Lung (tissue), 12 donors: ENCODE results near the gene PRICKLE1. TPM values are rescaled to one million over a fixed set of nuclear protein-coding genes. Genes with fewer than 3 reads are reported as not detected.

Experiments used
- ATAC-seq: fragments of 200-7000 bp; cut with Tn5 transposase; one replicate; pipeline ENCODE4 v1.9.1; 2020; ENCODE audit warnings: moderate number of reproducible peaks; ENCODE audit not compliant: insufficient read depth, low FRiP score
- DNase-seq, 3 donors: peaks; one replicate each; pipeline ENCODE4 v3.0.0-alpha.2; 2013 to 2017
- H3K27ac ChIP-seq, 2 donors: one replicate each; pipeline ENCODE4 v1.5.1; 2013; ENCODE audit warnings: mild to moderate bottlenecking in 2 of 2, moderate library complexity in 2 of 2, control low read depth in 1 of 2, inconsistent platforms in 1 of 2, low read depth in 1 of 2, low read length in 1 of 2
- H3K27me3 ChIP-seq, 3 donors: one replicate each; pipeline ENCODE4 v1.5.1; 2013; ENCODE audit warnings: low read length in 2 of 3; ENCODE audit not compliant: control insufficient read depth in 3 of 3, insufficient read depth in 3 of 3
- H3K36me3 ChIP-seq, 4 donors: one replicate each; pipeline ENCODE4 v1.5.1; 2013; ENCODE audit warnings: low read length in 4 of 4, mild to moderate bottlenecking in 1 of 4, moderate library complexity in 1 of 4; ENCODE audit not compliant: control insufficient read depth in 4 of 4, insufficient read depth in 4 of 4
- H3K4me1 ChIP-seq, 5 donors: one replicate each; pipeline ENCODE4 v1.5.1; 2013; ENCODE audit warnings: low read length in 5 of 5, mild to moderate bottlenecking in 2 of 5, moderate library complexity in 1 of 5; ENCODE audit not compliant: control insufficient read depth in 5 of 5, insufficient read depth in 5 of 5
- H3K4me3 ChIP-seq: one replicate; pipeline ENCODE4 v1.5.1; 2013; ENCODE audit warnings: mild to moderate bottlenecking, control low read depth, moderate library complexity
- H3K9ac ChIP-seq, 2 donors: one replicate each; pipeline ENCODE4 v1.5.1; 2013; ENCODE audit warnings: low read length in 2 of 2, control low read depth in 1 of 2; ENCODE audit not compliant: insufficient read depth in 1 of 2
- H3K9me3 ChIP-seq, 4 donors: one replicate each; pipeline ENCODE4 v1.5.1; 2013; ENCODE audit warnings: low read length in 3 of 4, mild to moderate bottlenecking in 1 of 4, moderate library complexity in 1 of 4; ENCODE audit not compliant: control insufficient read depth in 4 of 4, insufficient read depth in 3 of 4
- whole genome bisulfite sequencing, 2 donors: extraction: QIAGEN DNeasy Blood & Tissue Kit; methylation state at CpG; one replicate each; pipeline ENCODE4 v1.1.7; 2013; 5-methylcytosine and 5-hydroxymethylcytosine counted together
- polyA plus RNA-seq, 2 donors: library from polyadenylated mRNA; stranded (reverse); fragments of 200-250 nt; gene quantifications; one replicate each; pipeline ENCODE4 v1.2.1, GENCODE V29; 2013
- total RNA-seq, 2 donors: library from RNA; depleted of rRNA in 1 of 2; stranded (reverse); fragments of >200 nt in 1 of 2; gene quantifications; one replicate each; pipeline ENCODE4 v1.2.1, GENCODE V29; 2014 to 2021
- TF ChIP-seq, protein P1 (sequence below): IDR thresholded peaks from 2 replicates; pipeline ENCODE4 v1.5.1; 2012; ENCODE audit warnings: mild to moderate bottlenecking; ENCODE audit errors: control extremely low read depth, extremely low read depth
- donor health status: control.
- donor health status: control.
- donor health status: Bipolar disorder and iron deficiency.
- donor health status: healthy.
- donor health status: DM: yes; HTN: yes; CAD: no.

The PRICKLE1 gene
- total and polyA plus RNA-seq, 4 donors: 2.1 to 60.1 (median 7.8) TPM

DNA sequence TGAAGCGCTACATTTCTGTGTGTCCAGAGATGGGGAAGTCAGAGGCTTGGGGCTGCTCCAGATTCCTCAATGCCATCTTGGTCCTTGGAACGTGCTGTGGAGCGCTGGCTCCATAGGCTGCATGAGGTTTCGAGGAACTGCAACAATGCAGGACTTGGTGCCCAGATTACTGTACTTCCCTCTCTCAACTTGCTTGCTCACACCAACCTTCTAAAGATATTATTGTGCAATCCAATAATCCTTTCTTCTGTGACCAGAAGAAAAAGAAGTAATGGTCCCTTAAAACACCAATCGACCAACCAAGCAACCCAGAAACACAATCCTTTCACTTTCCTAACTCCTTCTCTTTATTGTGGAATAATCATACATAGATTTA lies 3.7 kb downstream of the PRICKLE1 start:
- H3K27me3 ChIP-seq: no peaks in the 10 kb centered on the region
- H3K36me3 ChIP-seq: no peaks in the 10 kb centered on the region
- H3K4me3 ChIP-seq: no peak overlapping the region
- H3K27ac ChIP-seq: no peak overlapping the region
- H3K4me1 ChIP-seq: peaks cover 4 to 77% (median 27%) of the 10 kb centered on the region in 5 donors
- ATAC-seq: no peak
- H3K9ac ChIP-seq: no peak overlapping the region
- WGBS, 2 donors: 67 to 70% methylated on average over 5 of the region's 5 CpGs
- TF ChIP-seq, protein P1, sequence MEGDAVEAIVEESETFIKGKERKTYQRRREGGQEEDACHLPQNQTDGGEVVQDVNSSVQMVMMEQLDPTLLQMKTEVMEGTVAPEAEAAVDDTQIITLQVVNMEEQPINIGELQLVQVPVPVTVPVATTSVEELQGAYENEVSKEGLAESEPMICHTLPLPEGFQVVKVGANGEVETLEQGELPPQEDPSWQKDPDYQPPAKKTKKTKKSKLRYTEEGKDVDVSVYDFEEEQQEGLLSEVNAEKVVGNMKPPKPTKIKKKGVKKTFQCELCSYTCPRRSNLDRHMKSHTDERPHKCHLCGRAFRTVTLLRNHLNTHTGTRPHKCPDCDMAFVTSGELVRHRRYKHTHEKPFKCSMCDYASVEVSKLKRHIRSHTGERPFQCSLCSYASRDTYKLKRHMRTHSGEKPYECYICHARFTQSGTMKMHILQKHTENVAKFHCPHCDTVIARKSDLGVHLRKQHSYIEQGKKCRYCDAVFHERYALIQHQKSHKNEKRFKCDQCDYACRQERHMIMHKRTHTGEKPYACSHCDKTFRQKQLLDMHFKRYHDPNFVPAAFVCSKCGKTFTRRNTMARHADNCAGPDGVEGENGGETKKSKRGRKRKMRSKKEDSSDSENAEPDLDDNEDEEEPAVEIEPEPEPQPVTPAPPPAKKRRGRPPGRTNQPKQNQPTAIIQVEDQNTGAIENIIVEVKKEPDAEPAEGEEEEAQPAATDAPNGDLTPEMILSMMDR: no peak
- H3K9me3 ChIP-seq: no peaks in the 10 kb centered on the region
- peak in 1 of 3 donors; percentile 28 for DNase-seq

DNA sequence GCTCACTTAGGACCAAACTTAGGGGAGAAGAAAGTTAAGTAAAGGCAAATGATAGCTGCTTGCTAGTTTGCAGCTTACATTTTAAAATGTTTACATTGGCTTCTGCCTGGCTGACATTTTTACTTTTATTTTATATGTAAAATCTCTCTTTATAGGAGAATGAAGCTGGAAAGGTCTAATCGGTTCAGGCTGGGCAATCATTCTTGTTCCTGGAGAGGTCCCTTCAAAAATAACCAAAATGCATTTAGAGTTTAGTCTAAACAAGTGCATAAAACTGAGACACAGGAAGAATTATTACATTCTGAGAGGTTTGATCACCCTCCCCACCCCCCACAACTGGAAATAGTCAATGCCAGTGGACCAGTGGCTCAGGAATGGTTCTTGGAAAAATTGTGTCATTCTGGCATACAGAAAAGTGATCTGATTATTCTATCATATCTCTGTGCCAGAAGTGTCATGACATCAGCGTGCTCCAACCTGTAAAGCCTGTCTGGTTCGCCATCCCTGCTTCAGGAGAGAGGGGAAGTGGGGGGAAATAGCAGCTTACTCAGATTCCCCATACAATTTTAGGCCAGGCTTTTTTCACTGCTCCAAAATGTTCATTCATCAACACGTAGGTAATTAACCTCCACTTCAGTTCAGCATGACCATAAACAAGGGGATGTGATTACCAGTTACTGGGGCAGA lies 4.2 kb downstream of the PRICKLE1 start:
- Histone ChIP-seq H3K27ac (no peak overlapping the region), H3K36me3 (no peaks in the 10 kb centered on the region), H3K9ac (no peak overlapping the region), H3K27me3 (no peaks in the 10 kb centered on the region), H3K4me3 (no peak overlapping the region), H3K4me1 (peaks cover 4 to 72% (median 27%) of the 10 kb centered on the region in 5 donors), H3K9me3 (no peaks in the 10 kb centered on the region)
- TF ChIP-seq, protein P1: no peak
- WGBS, 2 donors: 66 to 76% methylated on average over 4 of the region's 4 CpGs
- DNase-seq (no peak), ATAC-seq (no peak)

DNA sequence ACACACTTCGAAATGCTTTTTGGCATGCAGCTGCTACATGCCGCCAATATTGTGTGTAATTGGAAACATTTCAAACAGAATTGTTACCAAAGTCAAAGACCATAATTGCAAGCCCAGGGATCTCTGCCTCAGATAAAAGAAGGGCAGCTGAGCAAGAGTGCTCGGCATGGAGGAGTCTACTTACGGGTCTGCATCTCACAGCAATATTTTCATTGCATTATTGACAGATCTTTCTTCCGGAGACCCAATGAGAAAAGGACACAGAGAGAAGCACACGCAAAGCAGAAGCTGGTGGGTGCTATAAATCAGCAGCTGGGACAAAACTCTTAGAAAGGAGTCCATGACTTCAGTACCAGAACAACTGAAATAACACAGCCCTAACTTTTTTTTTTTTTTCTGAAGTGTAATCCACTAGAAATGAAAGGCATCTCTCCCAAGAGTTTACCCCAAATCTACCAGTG lies 4.9 kb downstream of the PRICKLE1 start:
- H3K27me3 ChIP-seq: no peaks in the 10 kb centered on the region
- H3K9ac ChIP-seq: no peak overlapping the region
- 39 to 64% methylated on average over 6 of the region's 6 CpGs for WGBS, 2 donors
- ATAC-seq: no peak
- H3K27ac ChIP-seq: no peak overlapping the region
- TF ChIP-seq, protein P1: no peak
- DNase-seq: peak; percentile 58 to 90 (median 88)
- no peaks in the 10 kb centered on the region for H3K9me3 ChIP-seq
- H3K36me3 ChIP-seq: no peaks in the 10 kb centered on the region
- no peak overlapping the region for H3K4me3 ChIP-seq
- H3K4me1 ChIP-seq: peaks cover 4 to 70% (median 27%) of the 10 kb centered on the region in 5 donors
